Astrocyte (in vitro differentiated cells and primary cell): Measurements from ENCODE around the gene DNAH11.

Experiments
- EZH2 ChIP-seq: IDR thresholded peaks from 2 replicates; pipeline ENCODE4 v1.6.1; 2012; ENCODE audit warnings: mild to moderate bottlenecking, low read length, inconsistent platforms; ENCODE audit not compliant: insufficient read depth
- TF ChIP-seq, protein P1 (sequence below): IDR thresholded peaks from 2 replicates; pipeline ENCODE4 v1.5.1; 2011; ENCODE audit warnings: low read depth, mild to moderate bottlenecking, inconsistent platforms, low read length, moderate library complexity; ENCODE audit not compliant: insufficient read depth

DNA sequence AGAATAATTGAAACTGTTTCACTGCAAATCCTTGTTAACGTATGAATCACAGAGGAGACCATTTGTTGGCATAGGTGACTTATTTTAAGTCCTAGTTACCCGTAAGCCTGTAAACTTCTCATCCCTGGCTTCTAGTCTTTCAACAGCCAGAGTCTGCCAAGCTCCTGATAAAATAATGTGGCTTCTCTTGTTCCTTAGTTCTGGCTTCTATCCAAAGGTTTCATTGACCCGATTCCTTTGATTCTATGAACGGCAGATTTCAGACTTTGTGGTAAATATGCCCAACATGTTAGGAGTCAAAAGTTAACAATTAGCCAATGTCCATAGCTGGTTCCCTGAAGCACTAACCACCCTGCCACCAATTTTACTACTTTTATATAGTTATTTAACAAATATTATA lies 23.3 kb downstream of the DNAH11 start:
- TF ChIP-seq, protein P1, sequence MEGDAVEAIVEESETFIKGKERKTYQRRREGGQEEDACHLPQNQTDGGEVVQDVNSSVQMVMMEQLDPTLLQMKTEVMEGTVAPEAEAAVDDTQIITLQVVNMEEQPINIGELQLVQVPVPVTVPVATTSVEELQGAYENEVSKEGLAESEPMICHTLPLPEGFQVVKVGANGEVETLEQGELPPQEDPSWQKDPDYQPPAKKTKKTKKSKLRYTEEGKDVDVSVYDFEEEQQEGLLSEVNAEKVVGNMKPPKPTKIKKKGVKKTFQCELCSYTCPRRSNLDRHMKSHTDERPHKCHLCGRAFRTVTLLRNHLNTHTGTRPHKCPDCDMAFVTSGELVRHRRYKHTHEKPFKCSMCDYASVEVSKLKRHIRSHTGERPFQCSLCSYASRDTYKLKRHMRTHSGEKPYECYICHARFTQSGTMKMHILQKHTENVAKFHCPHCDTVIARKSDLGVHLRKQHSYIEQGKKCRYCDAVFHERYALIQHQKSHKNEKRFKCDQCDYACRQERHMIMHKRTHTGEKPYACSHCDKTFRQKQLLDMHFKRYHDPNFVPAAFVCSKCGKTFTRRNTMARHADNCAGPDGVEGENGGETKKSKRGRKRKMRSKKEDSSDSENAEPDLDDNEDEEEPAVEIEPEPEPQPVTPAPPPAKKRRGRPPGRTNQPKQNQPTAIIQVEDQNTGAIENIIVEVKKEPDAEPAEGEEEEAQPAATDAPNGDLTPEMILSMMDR = no peak
- TF ChIP-seq EZH2 = no peak
